Activated T-cell treated with anti-CD3 and anti-CD28 coated beads for 4 hours (primary cell): Measurements from ENCODE around the gene GJC1.
A peak's percentile ranks its signal among the peaks of the same experiment; 100 is the strongest.
"Not testable (repeated sequence)": the region's sequence is repeated elsewhere in the genome, so short reads cannot be mapped to it uniquely, and the experiment has no call there.

ENCODE experiments used
- DNase-seq: peaks from one replicate; pipeline ENCODE4 v3.0.0-alpha.2; 2020

The GJC1 gene

GRCh38 chr17:44842748-44843147 lies 12.7 kb upstream of the GJC1 start:
- no peak for DNase-seq

DNA sequence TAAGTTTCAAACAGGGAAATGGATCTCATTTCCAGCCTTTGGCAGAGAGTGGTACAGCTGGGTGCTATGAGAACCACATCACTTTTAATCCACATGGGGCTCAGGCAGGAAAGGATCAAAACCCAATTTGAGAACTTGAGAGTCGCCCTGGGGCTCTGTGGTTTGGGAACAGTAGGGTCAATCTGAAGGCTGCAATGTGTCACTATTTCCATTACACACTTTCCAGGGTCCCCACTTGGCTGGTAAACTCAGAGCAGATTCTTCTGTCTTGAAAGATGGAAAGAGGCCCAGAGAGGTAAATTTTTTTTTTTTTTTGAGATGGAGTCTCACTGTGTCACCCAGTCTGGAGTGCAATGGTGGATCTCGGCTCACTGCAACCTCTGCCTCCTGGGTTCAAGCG lies 10.8 kb upstream of the GJC1 start:
- DNase-seq = no peak

DNA sequence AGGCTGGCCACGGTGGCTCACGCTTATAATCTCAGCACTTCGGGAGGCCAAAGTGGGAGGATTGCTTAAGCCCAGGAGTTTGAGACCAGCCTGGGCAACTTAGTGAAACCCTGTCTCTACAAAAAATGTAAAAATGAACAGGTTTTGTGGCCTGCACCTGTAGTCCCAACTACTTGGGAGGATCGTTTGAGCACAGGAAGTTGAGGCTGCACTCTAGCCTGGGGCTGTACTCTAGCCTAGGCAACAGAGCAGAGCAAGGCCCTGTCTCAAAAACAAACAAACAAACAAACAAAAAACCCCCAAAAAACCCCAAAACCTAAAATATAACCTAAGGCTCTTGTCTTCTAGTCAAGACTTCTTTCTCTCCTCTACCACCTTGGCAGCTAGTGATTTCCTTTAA lies 10.2 kb upstream of the GJC1 start:
- DNase-seq = no peak

DNA sequence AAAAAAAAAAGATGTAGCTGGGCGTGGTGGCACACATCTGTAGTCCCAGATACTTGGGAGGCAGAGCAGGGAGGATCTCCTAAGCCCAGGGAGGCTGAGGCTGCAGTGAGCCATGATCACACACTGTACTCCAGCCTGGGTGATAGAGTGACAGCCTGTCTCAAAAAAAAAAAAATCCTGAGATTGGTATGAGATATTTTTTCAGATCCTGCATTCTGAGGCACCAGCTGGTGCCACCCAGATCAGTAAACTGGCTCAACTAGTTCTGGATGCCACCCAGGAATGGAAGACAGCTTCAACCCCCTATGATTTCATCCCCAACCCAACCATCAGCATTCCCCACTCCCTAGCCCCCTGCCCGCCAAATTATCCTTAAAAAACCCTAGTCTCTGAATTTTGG lies 7.1 kb upstream of the GJC1 start:
- no peak for DNase-seq

GRCh38 chr17:44832805-44833204 lies 2.7 kb upstream of the GJC1 start:
- DNase-seq = no peak

DNA sequence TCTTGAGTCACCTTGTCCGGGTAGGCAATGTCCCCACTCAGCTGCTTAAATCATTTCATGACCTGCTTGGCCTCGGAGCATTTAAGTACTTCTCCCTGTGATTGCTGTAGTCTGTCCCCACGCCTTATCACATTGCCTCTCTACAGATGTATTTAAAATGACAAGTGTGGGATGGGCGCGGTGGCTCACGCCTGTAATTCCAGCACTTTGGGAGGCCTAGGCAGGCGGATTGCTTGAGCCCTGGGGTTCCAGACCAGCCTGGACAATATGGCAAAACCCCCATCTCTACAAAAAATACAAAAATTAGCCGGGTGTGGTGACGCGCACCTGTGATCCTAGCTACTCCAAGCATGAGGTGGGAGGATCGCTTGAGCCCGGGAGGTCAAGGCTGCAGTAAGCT lies 1.3 kb upstream of the GJC1 start:
- no peak for DNase-seq

DNA sequence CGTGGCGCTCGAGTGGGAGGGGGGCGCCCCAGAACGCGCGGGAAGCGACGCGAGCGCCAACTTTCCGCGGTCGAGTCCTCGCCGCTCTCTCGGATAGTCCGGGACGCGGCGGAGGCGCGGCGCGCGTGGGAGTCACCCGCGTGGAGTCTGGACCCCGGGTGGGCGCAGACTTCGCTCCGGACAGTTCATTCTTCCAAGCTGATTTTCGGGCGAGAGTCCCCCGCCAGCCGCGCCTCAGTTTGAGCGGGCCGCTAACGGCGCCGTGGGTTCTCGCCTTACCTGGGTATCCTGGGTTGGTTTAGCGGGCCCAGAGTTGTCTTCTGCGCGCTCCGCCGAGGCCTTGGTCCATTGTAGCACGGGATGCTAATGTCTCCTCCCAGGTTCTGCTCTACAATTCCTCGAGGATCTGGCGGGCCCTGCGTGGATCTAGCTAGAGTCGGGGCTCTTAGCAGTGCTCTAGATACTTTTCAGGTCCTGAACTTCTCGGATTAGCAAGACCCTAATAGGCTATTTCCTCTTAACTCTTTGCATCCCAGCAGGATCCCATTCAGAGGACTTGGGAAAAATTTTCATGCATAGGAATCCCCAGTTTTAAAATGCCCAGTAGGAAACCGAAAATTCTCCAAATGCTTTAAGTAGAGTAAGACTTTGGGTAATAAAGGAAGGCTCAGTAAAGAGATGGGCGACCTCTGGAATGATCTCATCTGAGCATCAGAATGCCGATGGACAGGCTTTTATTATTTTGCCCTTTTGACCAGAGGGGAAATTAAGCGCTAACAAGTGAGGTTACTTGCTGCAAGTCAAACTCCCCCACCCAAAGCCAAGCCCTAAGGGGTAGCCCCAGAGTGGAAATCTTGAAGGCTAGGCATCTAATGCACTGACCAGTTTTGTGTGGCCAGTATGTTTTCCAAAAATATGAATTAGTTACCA lies 537 bp upstream of the GJC1 start:
- peak; percentile 11 for DNase-seq

- no peak for DNase-seq
Observed at GRCh38 chr17:44828919-44829522, 1.1 kb downstream of the GJC1 start.

DNA sequence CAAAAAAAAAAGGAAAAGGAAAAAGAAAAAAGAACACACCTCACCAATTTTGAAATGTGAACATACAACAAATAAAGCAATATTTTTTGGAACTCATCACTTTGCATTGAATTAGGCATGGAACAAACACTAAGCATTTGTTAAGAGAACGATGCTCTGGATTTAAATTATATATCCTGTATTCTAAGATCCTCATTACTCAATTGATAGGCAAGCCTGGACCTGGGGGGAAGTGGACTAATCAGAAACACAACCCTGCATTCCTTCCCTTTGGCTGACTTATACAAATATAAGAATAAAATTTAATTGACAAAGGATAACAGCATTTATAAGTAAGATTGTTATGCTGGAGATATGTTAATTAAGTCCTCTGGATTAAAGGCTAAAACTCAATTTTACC lies 2.2 kb downstream of the GJC1 start:
- DNase-seq = no peak

- no peak for DNase-seq
Observed at GRCh38 chr17:44826123-44826790, 3.8 kb downstream of the GJC1 start.

GRCh38 chr17:44825236-44825635 lies 4.9 kb downstream of the GJC1 start:
- not testable (repeated sequence) for DNase-seq

- no peak for DNase-seq
Observed at GRCh38 chr17:44820631-44821212, 9.4 kb downstream of the GJC1 start.

GRCh38 chr17:44818508-44818907 lies 11.6 kb downstream of the GJC1 start:
- DNase-seq = not testable (repeated sequence)

- no peak for DNase-seq
Observed at GRCh38 chr17:44812263-44812662, 17.8 kb downstream of the GJC1 start.

DNA sequence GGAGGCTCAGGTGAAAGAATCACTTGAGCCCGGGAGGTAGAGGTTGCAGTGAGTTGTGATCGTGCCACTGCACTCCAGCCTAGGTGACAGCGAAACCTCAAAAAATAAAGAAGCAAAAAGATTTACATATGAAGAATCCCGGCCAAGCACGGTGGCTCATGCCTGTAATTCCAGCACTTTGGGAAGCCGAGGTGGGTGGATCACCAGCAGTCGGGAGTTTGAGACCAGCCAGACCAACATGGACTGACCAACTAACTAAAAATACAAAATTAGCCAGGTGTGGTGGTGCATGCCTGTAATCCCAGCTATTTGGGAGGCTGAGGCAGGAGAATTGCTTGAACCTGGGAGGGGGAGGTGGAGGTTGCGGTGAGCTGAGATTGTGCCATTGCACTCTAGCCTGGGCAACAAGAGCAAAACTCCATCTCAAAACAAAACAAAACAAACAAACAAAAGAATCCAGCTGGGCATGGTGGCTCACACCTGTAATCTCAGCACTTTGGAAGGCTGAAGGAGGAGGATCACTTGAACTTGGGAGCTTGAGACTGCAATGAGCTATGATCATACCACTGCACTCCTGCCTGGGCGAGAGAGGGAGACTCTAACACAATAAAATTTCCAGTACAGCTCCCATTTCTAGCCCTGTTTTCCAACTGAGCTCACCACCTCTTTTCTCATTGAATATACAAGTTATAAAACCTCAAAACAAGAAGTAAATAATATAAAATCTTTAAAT lies 21.3 kb downstream of the GJC1 start:
- DNase-seq = not testable (repeated sequence)

GRCh38 chr17:44808156-44808555 lies 21.9 kb downstream of the GJC1 start:
- no peak for DNase-seq

- DNase-seq = no peak
Observed at GRCh38 chr17:44807817-44808155, 22.3 kb downstream of the GJC1 start.

DNA sequence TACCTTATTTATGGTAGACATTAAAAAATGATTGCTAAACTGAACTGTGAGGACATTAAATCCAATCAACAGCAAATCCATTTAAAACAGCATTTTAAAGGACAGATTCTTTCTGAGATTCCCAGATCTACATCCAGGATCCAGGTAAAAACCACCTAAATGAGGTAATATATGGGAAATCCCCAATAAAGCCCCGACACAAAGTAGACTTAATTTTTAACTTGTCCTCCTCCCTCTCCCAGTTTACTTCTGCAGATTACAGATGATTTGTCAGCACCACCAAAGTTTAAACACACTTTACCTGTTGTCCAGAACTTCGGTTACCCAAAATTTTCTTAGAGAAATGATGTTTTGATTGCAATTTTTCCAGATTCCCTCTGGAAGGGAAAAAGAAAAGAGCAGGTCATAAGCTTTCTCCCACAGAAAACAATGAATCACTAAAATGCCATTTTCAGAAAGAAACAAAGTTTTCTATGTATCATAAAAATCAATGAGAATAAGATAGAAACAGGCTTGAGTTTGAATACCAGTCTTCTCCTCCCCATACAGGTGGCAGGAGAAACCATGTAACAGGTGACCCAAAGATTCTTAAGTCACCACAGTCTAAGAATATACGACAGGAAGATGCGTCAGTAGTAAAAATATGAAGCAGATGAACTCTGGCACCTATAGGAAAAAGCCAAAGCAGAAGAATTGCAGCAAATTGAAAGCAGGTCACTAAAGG lies 22.8 kb downstream of the GJC1 start:
- DNase-seq = no peak

DNA sequence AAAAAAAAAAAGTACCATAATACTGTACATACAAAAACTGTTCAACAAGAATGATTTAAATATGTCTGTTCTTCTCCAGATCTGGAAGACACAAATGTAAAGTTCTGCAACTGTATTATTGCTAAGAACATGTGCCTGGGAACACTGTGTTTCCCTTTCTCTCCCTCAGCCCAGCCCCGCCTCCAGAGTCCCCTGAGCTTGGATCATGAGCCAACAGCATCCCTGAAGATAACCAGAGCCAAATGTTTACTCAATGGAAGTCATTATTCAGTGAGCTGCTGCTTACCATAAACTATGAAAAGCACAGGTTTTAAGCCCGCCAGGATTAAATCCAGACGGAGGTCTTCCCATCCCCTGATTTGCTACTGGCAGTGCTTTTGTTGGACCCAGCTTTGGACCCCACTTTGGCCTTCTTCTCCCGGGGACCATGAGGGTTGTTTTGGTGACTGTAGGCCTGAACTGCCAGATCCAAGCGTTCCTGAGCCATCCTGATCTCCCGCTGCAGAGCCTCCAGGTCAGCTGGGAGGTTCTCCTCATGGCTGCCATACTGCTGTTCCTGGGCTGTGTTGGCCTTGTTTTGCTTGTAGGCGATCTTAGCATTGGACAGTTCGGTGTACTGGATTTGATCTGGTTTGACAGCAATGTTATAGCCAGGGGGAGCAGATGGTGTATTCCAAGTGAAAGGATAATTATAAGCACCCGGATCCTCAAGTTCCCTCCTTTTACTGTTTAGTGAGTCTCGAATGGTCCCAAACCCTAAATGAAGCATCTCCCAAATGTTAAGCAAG lies 25.6 kb downstream of the GJC1 start:
- DNase-seq = no peak

- DNase-seq = no peak
Observed at GRCh38 chr17:44801880-44802279, 28.2 kb downstream of the GJC1 start.

- DNase-seq = no peak
Observed at GRCh38 chr17:44798356-44798755, 31.7 kb downstream of the GJC1 start.
